RWPE2 (cell line): ENCODE measurements around the gene AGFG1.

Experiments used
- ATAC-seq: fragments of 200-7000 bp; cut with Tn5 transposase; 3 replicates; pipeline ENCODE4 v1.9.1; 2021; ENCODE audit warnings: low read depth
- DNase-seq: peaks from one replicate; pipeline ENCODE4 v3.0.0-alpha.2; 2020; ENCODE audit warnings: low spot score
- H3K27ac ChIP-seq: fragments of 450-650 bp; 2 replicates; pipeline ENCODE4 v1.5.1; 2017; ENCODE audit warnings: mild to moderate bottlenecking; ENCODE audit not compliant: poor library complexity, severe bottlenecking
- H3K27me3 ChIP-seq: fragments of 250-450 bp; sonication (Bioruptor Pico); 2 replicates; pipeline ENCODE4 v1.5.1; 2021; ENCODE audit warnings: mild to moderate bottlenecking, moderate library complexity; ENCODE audit not compliant: insufficient read depth, poor library complexity, severe bottlenecking
- H3K36me3 ChIP-seq: fragments of 250-450 bp; sonication (Bioruptor Pico); 2 replicates; pipeline ENCODE4 v1.5.1; 2020; ENCODE audit warnings: low read depth, mild to moderate bottlenecking, moderate library complexity
- H3K4me1 ChIP-seq: fragments of 250-450 bp; sonication (Bioruptor Pico); 2 replicates; pipeline ENCODE4 v1.5.1; 2021; ENCODE audit warnings: mild to moderate bottlenecking, moderate library complexity; ENCODE audit not compliant: insufficient read depth, poor library complexity, severe bottlenecking
- H3K4me3 ChIP-seq: fragments of 250-450 bp; sonication (Bioruptor Pico); 2 replicates; pipeline ENCODE4 v1.5.1; 2021; ENCODE audit warnings: mild to moderate bottlenecking, moderate library complexity; ENCODE audit not compliant: severe bottlenecking
- H3K9me3 ChIP-seq: fragments of 250-450 bp; sonication (Bioruptor Pico); 2 replicates; pipeline ENCODE4 v1.5.1; 2021; ENCODE audit warnings: mild to moderate bottlenecking, moderate library complexity; ENCODE audit not compliant: severe bottlenecking
- CTCF ChIP-seq: fragments of 450-650 bp; IDR thresholded peaks from one replicate; pipeline ENCODE4 v1.5.1; 2017; ENCODE audit warnings: mild to moderate bottlenecking, moderate library complexity; ENCODE audit not compliant: poor library complexity, severe bottlenecking

The AGFG1 gene

GRCh38 chr2:227471924-227472264, at the start of gene AGFG1:
AGFG1 (plus strand) TSS chr2:227472156; CDS start chr2:227472422, 266 bp downstream.
- no peaks in the 10 kb centered on the region for H3K9me3 ChIP-seq
- H3K4me1 ChIP-seq, result peaks cover 27% of the 10 kb centered on the region

GRCh38 chr2:227423656-227424499, 48.1 kb upstream of the AGFG1 start:
- H3K9me3 ChIP-seq, result no peaks in the 10 kb centered on the region
- H3K4me1 ChIP-seq, result no peaks in the 10 kb centered on the region
- DNase-seq (no peak), ATAC-seq (no peak)
- TF ChIP-seq CTCF, result no peak
- no peak overlapping the region for H3K4me3 ChIP-seq
- H3K27ac ChIP-seq, result no peak overlapping the region
- no peaks in the 10 kb centered on the region for H3K36me3 ChIP-seq
- no peaks in the 10 kb centered on the region for H3K27me3 ChIP-seq

More at GRCh38 chr2:227471924-227472264, at the start of gene AGFG1:
- ATAC-seq (peak; percentile 78), DNase-seq (peak; percentile 75)
- H3K27ac ChIP-seq, result peak within 1 kb of the TSS; percentile 66
- H3K36me3 ChIP-seq, result peaks cover 6% of the 10 kb centered on the region
- no peaks in the 10 kb centered on the region for H3K27me3 ChIP-seq
- TF ChIP-seq CTCF, result peak; percentile 96
- peak within 1 kb of the TSS; percentile 90 for H3K4me3 ChIP-seq

GRCh38 chr2:227428731-227429285, 43.1 kb upstream of the AGFG1 start:
- TF ChIP-seq CTCF, result no peak
- peaks cover 5% of the 10 kb centered on the region for H3K9me3 ChIP-seq
- H3K4me1 ChIP-seq, result no peaks in the 10 kb centered on the region
- no peak overlapping the region for H3K4me3 ChIP-seq
- ATAC-seq (no peak), DNase-seq (no peak)
- no peaks in the 10 kb centered on the region for H3K27me3 ChIP-seq
- H3K27ac ChIP-seq, result no peak overlapping the region
- no peaks in the 10 kb centered on the region for H3K36me3 ChIP-seq

- no peak overlapping the region for H3K4me3 ChIP-seq
These were observed 41.3 kb upstream of the AGFG1 start for GRCh38 chr2:227430639-227431038.

More at GRCh38 chr2:227430639-227431038, 41.3 kb upstream of the AGFG1 start:
- no peaks in the 10 kb centered on the region for H3K4me1 ChIP-seq
- peaks cover 5% of the 10 kb centered on the region for H3K9me3 ChIP-seq
- TF ChIP-seq CTCF, result no peak
- no peaks in the 10 kb centered on the region for H3K36me3 ChIP-seq
- DNase-seq (no peak), ATAC-seq (no peak)
- H3K27me3 ChIP-seq, result no peaks in the 10 kb centered on the region
- no peak overlapping the region for H3K27ac ChIP-seq
